GM12891 (cell line): Measurements from ENCODE around the gene ACCSL.

Experiments used
- POLR2A ChIP-seq: IDR thresholded peaks from 2 replicates; pipeline ENCODE4 v1.6.1; 2011; ENCODE audit warnings: low read depth, low read length, control low read depth
- POLR2AphosphoS5 ChIP-seq: IDR thresholded peaks from 2 replicates; pipeline ENCODE4 v1.6.1; 2011; ENCODE audit warnings: low read depth, low read length, control low read depth
- TAF1 ChIP-seq: IDR thresholded peaks from 2 replicates; pipeline ENCODE4 v1.6.1; 2011; ENCODE audit warnings: low read depth, low read length, control low read depth

DNA sequence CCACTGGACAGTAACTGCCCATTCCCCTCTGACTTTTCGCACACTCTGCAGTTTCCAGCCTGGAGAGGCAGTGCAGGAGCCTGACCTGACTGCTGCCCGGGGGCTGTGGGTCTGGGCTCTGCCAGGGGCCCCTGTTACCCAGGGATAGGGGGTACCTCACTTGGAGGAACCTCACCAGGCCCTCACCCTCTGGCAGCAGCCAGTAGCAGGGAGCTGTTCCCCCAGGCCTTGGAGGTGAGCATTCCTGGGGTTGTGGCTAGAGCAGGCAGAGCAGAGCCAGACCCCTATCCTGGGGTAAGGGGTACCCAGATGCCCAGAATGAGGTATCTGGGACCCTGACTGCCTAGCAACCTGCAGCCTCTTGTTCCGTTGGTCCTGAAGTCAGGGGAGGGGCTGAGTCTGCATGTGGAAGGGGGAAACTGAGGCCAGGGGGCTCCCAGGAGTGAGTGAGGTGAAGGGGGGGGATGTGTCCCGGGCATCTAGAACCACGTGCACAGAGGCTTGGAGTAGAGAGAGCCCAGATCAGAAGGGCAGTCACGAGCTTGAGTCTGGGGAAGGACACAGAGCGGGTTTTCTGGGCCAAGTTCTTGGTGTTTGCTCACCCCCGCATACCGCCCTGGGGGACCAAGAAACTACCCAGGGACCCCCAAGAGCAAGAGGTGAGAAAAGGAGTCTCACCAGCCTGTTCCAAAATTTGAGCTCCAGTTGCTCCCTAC lies 43.9 kb upstream of the ACCSL start:
- TF ChIP-seq POLR2AphosphoS5 (no peak), POLR2A (no peak), TAF1 (no peak)
